A549 treated with ZK216348 at 1 μM for 4 hours (cell line): Measurements from ENCODE around the gene ACRV1. TPM values are rescaled to one million over a fixed set of nuclear protein-coding genes. Genes with fewer than 3 reads are reported as not detected.

Experiments
- total RNA-seq: library from RNA; stranded (reverse); fragments of 200-300 nt; extraction: Qiagen RNA extraction; gene quantifications from 5 replicates; pipeline ENCODE4 v1.2.3, GENCODE V29; 2022; ENCODE audit warnings: low read depth

ACRV1 gene
- not detected in 5 replicates for total RNA-seq

DNA sequence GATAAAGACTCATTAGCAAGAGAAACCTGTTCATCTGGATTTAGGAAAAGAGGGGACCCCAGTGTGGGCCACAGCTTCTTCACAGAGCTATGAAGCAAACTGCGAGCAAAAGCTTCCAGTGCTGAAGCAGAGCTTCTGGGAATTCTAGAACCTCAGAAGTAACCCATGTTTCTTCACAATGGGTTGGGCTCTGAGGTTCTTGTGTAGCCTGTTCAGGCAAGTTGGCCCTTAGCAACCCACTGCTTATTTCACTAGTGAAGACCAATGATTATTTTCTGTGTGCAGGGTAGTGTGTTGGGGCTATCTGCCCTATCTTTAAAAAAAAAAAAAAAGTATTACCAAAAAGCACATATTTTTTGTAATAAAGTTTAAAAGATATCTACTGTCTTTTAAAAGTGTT, at the start of gene ACRV1:
Gene ACRV1, minus strand, starts transcription at position 101 of the 400 bp plus-strand sequence. Its CDS starts 67 bp downstream, at position 34.

DNA sequence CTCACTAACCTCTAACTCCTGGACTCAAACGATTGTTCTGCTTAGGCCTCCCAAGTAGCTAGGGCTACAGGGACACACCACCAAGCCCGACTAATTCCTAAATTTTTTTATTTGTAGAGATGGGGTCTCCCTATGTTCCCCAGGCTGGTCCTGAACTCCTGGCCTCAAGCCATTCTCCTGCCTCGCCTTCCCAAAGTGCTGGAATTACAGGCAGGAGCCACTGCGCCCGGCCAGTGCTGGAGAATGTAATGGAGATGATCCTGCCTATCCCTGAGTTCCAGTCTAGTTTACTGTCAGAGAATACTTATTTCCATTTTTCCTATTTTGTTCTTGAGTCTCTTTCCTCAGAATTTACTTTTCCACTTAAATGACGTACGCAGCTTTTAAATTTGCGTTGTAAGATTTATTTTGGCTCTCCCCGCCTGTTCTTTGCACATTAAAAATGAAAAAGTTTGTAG, 55.9 kb downstream of the ACRV1 start, which contains the start of gene CHEK1:
Gene CHEK1, plus strand, starts transcription at position 408 of the 458 bp plus-strand sequence. CDS start 1,606 bp downstream, outside the sequence.

Other genes starting within 250 kb of the ACRV1 start
- gene FEZ1, start 184.6 kb downstream of the ACRV1 start, total RNA-seq, result 0.41 to 0.83 TPM (median 0.70 TPM) in 4 of 5 replicates, not detected in the other
- gene EI24, start 111.4 kb downstream of the ACRV1 start, total RNA-seq, result 98.9 to 117 TPM (median 103 TPM) in 5 replicates
- gene STT3A, start 88.0 kb downstream of the ACRV1 start, total RNA-seq, result 90.4 to 119 TPM (median 103 TPM) in 5 replicates
- gene CHEK1, start 55.7 kb downstream of the ACRV1 start, total RNA-seq, result 26.0 to 35.3 TPM (median 29.8 TPM) in 5 replicates
- not detected in 5 replicates for gene PATE1, start 65.4 kb upstream of the ACRV1 start, total RNA-seq
- gene PATE2, start 98.0 kb upstream of the ACRV1 start, total RNA-seq, result 0.41 TPM in 1 of 5 replicates, not detected in the others
- not detected in 5 replicates for gene PATE3, start 107.3 kb upstream of the ACRV1 start, total RNA-seq
- not detected in 5 replicates for gene PATE4, start 152.5 kb upstream of the ACRV1 start, total RNA-seq
- 11.3 to 16.8 TPM (median 13.2 TPM) in 5 replicates for gene HYLS1, start 206.8 kb upstream of the ACRV1 start, total RNA-seq
- gene PUS3, start 222.4 kb upstream of the ACRV1 start, total RNA-seq, result 5.7 to 17.5 TPM (median 8.3 TPM) in 5 replicates
- gene DDX25, start 223.7 kb upstream of the ACRV1 start, total RNA-seq, result 0.17 TPM in 1 of 5 replicates, not detected in the others